ENCODE data around the gene OR8B8.

DNA sequence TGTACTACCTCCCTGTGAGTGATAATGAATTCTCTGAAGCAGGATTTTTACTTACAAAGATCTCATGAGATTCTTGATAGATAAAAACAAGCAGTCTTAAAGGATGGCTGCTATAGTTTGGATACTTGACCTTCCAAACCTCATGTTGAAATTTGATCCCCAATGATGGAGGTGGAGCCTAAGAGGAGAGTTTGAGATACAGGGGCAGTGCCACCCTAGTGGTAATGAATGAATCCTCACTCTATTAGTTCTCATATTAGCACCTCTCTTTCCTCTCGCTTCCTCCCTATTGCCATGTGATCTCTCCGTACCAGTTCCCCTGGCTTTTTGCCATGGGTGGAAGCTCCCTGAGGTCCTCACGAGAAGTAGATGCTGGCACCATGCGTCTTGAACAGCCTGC, 37.9 kb upstream of the OR8B8 start:
- TF ChIP-seq, protein P1, sequence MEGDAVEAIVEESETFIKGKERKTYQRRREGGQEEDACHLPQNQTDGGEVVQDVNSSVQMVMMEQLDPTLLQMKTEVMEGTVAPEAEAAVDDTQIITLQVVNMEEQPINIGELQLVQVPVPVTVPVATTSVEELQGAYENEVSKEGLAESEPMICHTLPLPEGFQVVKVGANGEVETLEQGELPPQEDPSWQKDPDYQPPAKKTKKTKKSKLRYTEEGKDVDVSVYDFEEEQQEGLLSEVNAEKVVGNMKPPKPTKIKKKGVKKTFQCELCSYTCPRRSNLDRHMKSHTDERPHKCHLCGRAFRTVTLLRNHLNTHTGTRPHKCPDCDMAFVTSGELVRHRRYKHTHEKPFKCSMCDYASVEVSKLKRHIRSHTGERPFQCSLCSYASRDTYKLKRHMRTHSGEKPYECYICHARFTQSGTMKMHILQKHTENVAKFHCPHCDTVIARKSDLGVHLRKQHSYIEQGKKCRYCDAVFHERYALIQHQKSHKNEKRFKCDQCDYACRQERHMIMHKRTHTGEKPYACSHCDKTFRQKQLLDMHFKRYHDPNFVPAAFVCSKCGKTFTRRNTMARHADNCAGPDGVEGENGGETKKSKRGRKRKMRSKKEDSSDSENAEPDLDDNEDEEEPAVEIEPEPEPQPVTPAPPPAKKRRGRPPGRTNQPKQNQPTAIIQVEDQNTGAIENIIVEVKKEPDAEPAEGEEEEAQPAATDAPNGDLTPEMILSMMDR (conservative IDR thresholded peaks at IDR 0.05; ENCODE audit: low read length): no peak
- TF ChIP-seq EZH2phosphoT487 (IDR thresholded peaks at IDR 0.05; ENCODE audit: borderline replicate concordance, low read depth, low read length): no peak

Measured in OCI-LY7 (cell line).